ENCODE data around the gene DLG2.
"Not testable (repeated sequence)": the region's sequence is repeated elsewhere in the genome, so short reads cannot be mapped to it uniquely, and the experiment has no call there.

DLG2 gene

GRCh38 chr11:83454674-83455073 is 2172.5 kb downstream of the DLG2 start:
- no peak for DNase-seq

GRCh38 chr11:83449338-83449913 is 2177.7 kb downstream of the DLG2 start:
- no peak for DNase-seq

GRCh38 chr11:83448686-83449085 is 2178.5 kb downstream of the DLG2 start:
- no peak for DNase-seq

GRCh38 chr11:83443880-83444279 is 2183.3 kb downstream of the DLG2 start:
- DNase-seq, result not testable (repeated sequence)

GRCh38 chr11:83441601-83442000 is 2185.5 kb downstream of the DLG2 start:
- no peak for DNase-seq

GRCh38 chr11:83441171-83441570 is 2186.0 kb downstream of the DLG2 start:
- no peak for DNase-seq

- DNase-seq, result no peak
Measured at GRCh38 chr11:83438438-83438837, 2188.7 kb downstream of the DLG2 start.

GRCh38 chr11:83437939-83438338 is 2189.2 kb downstream of the DLG2 start:
- DNase-seq, result no peak

- no peak for DNase-seq
Measured at GRCh38 chr11:83436855-83437254, 2190.3 kb downstream of the DLG2 start.

- DNase-seq, result not testable (repeated sequence)
Measured at GRCh38 chr11:83434812-83435211, 2192.3 kb downstream of the DLG2 start.

- DNase-seq, result no peak
Measured at GRCh38 chr11:83427943-83428342, 2199.2 kb downstream of the DLG2 start.

- DNase-seq, result no peak
Measured at GRCh38 chr11:83427501-83427900, 2199.6 kb downstream of the DLG2 start.

GRCh38 chr11:83425137-83425466 is 2202.0 kb downstream of the DLG2 start:
- DNase-seq, result no peak

GRCh38 chr11:83424376-83425136 is 2202.6 kb downstream of the DLG2 start:
- no peak for DNase-seq

GRCh38 chr11:83422641-83423040 is 2204.5 kb downstream of the DLG2 start:
- DNase-seq, result not testable (repeated sequence)

GRCh38 chr11:83410605-83411565 is 2216.3 kb downstream of the DLG2 start:
- DNase-seq, result no peak

GRCh38 chr11:83409891-83410290 is 2217.3 kb downstream of the DLG2 start:
- DNase-seq, result no peak

GRCh38 chr11:83409476-83409875 is 2217.7 kb downstream of the DLG2 start:
- DNase-seq, result no peak

- DNase-seq, result no peak
Measured at GRCh38 chr11:83408946-83409345, 2218.2 kb downstream of the DLG2 start.

All from SHP77 treated with DMSO at 0.1 percent for 48 hours (cell line).